HT1080 (cell line): Measurements from ENCODE around the gene SLC29A2. TPM values are rescaled to one million over a fixed set of nuclear protein-coding genes. Genes with fewer than 3 reads are reported as not detected.

Experiments
- DNase-seq: peaks from one replicate; pipeline ENCODE4 v3.0.0-alpha.2; 2015; ENCODE audit warnings: low read depth
- polyA plus RNA-seq, 2 experiments: library from polyadenylated mRNA; depleted of rRNA; stranded (reverse); fragments of >200 nt; gene quantifications; 2 replicates each; pipeline ENCODE4 v1.2.3, GENCODE V29; 2015
- total RNA-seq: library from RNA; depleted of rRNA; stranded (reverse); fragments of >200 nt; shearing (Covaris generic); gene quantifications from 2 replicates; pipeline ENCODE4 v1.2.3, GENCODE V29; 2014; rRNA removed

Gene SLC29A2, protein sequence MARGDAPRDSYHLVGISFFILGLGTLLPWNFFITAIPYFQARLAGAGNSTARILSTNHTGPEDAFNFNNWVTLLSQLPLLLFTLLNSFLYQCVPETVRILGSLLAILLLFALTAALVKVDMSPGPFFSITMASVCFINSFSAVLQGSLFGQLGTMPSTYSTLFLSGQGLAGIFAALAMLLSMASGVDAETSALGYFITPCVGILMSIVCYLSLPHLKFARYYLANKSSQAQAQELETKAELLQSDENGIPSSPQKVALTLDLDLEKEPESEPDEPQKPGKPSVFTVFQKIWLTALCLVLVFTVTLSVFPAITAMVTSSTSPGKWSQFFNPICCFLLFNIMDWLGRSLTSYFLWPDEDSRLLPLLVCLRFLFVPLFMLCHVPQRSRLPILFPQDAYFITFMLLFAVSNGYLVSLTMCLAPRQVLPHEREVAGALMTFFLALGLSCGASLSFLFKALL
- total RNA-seq = 0.37 and 0.68 TPM in 2 replicates
- 0.17 TPM in 1 of 2 replicates, not detected in the other for polyA plus RNA-seq (2015; cell fraction: cytosol; rRNA removed)
- 0.17 and 0.34 TPM in 2 replicates for polyA plus RNA-seq (2015; cell fraction: nucleus; rRNA removed)

DNA sequence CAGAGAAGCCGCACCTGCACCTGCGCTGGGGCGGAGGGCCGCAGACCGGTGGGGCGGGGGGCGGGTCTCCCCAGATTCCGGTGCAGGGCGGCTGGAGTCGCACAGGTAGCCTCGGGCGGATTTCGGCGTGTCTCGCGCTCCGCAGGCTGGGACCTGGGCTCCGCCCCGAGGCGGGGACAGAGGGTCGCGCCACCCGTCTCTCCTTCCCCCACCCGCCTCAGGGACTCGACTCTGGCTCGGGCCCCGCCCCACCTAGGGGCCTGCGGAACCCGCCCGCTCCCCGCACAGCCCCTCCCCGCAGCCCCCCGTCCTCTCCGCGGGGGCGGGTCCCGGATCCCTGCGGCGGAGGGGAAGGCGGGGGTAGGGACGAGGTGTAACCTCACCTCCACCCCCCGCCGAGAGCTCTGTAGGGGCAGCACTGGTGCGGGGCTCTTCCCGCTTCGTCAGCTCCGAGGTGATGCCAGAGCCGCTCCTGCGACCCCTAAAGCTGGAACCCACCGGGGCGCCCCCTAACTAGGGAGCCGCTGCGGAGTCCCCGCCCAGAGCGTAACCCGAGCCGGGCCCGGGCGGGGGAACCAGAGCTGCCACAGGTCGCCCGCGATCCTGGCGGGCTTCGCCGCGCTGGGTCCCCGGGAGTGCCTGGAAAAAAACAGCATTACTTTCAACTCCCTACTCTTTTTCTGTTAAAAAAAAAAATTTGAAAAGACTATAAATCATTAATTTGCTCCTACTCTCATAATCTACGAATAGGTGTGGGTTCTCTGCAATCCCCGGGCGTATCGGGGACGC is at the start of gene SLC29A2:
Gene SLC29A2 (minus strand): TSS at position 134 of the 789 bp plus-strand sequence. CDS start 169 bp downstream, outside the sequence.
- no peak for DNase-seq

DNA sequence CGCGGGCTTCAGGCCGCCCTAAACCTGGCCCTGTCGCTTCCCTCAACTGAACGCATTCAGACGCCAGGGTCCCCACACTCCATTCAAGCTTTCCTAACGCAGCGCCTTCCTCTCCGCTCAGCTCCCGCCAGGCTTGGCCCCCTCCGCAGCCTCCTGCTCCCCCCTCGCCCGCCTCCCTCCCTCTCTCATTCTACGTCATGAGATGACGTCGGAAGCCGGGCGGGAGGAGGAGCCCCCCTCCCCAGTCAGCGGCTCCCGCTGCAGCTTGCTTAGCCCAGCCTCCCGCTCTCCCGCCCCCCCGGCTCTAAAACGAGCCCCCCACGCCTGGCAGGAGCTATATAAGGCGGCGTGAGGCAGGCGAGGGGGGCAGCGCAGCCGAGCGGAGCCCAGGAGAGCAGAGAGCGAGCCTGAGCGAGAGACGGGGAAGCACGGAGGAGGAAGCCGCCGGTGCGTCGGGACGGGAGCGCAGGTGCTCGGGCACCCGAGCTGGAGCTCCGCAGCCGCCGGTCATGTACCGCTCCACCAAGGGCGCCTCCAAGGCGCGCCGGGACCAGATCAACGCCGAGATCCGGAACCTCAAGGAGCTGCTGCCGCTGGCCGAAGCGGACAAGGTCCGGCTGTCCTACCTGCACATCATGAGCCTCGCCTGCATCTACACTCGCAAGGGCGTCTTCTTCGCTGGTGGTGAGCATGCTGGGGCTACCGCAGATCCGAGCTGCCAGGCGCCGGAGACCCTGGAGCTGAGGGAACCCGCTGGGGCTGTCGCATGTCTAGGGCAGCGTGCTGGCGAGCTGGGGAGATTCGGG is 49.3 kb upstream of the SLC29A2 start, which contains the start of gene NPAS4:
Gene NPAS4 (plus strand): TSS at position 365 of the 806 bp plus-strand sequence. CDS start 145 bp downstream, at position 510.
- no peak for DNase-seq

DNA sequence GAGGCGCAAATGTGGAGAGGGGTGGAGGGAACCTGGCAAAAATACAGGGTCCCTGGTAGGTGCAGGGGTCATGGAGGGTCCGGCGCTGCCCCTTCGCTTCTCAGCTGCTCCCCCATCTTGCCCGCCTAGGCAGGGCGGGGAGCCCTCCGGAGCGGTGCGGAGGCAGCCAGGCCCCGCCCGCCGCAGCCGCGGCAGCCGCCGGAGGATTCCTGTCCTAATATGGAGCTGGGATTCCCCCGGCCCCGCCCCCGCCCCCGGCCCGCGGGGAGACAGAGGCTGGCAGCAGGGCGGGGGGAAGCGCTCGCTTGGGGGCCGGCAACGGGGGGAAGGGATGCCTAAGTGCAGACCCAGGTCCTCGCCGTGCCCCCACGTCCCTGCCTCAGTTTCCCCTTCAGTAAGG is 48.3 kb upstream of the SLC29A2 start:
- DNase-seq = no peak

DNA sequence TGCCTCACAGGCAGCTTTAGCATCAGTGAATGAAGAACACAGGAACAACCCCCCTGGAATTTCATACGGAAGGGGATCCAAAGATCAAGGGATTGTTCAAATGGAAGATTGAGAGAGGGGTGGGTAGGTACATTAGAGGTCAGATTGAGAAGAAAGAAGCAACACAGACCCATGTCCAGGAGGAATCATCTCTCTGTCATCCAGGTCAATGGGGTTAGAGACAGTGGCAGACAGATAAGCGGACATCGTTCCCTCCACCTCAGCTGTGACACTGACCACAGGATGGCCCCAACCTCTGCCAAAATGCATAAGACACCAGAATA is 47.4 kb upstream of the SLC29A2 start:
- no peak for DNase-seq

DNA sequence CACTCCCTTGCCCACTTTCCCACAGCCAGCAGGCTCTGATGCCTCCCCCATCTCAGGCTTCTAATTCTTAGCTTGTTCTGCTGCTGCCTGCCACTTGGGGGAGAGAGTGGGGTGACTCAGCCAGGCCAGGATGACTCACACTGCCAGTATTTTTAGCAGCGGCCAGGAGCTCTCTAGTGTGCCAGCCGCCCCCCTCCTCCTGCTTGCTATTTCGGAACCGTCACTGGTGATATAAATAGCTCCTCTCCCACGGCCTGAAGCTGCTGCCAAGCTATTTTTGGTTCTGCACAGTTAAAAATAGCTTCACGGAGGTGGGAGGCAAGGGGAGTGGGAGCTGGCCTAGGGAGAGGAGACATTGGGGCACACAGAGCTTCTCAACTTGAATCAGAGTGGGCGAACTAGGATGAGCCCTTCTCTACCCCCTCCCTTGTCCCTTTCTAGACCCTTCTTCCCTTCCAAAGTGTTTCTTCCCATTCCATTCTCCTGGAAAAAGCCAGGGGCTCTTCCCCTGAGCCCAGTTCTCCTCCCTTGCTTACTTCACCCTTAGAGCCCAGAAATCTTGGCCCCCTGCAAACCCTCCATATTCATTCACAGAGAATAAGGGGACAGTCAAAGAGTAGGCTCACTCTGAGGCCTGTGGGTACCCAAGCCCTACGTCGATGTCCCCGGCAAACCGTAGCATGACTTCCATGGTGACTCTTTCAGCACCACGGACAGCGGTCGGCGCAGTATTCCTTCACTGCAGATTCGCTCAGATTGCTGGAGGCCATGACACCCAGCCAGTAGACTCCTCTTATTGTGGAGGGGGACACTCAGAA is 46.8 kb upstream of the SLC29A2 start:
- peak; percentile 88 for DNase-seq

DNA sequence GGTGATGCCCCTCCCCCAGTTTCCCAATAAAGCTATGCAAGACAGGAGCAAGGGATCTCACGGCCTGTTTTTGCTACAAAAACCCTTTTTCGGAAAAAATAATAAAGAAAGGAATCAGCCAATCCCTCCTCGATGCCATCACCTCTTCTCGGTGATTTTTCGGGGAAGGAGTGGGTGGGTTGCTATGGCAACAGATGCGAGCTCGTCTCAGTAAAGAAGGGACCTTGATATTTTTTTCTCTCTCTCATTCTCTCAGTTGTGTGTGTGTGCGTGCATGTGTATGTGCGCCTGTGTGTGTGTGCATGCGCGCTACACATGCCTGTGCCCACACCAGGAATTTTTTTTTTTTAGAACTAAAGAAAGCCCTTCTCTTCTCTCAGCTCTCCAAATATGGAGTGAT is 45.4 kb upstream of the SLC29A2 start:
- DNase-seq = no peak

DNA sequence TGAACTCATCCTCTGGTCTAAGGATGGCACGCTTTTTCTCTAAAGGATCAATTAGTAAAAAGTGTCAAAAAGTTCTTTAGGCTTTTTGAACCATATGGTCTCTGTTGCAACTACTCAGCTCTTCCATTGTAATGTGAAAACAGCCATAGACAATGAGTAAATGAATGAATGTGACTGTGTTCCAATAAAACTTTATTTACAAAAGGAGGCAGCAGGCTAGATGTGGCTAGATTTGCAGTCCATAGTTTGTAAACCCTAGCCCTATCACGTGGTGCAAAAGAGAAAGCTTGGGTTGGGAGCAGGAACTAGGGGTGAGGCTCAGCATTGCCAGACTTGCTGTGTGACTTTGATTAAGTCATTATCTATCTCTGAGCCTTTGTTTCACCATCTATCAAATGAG is 43.9 kb upstream of the SLC29A2 start:
- no peak for DNase-seq

DNA sequence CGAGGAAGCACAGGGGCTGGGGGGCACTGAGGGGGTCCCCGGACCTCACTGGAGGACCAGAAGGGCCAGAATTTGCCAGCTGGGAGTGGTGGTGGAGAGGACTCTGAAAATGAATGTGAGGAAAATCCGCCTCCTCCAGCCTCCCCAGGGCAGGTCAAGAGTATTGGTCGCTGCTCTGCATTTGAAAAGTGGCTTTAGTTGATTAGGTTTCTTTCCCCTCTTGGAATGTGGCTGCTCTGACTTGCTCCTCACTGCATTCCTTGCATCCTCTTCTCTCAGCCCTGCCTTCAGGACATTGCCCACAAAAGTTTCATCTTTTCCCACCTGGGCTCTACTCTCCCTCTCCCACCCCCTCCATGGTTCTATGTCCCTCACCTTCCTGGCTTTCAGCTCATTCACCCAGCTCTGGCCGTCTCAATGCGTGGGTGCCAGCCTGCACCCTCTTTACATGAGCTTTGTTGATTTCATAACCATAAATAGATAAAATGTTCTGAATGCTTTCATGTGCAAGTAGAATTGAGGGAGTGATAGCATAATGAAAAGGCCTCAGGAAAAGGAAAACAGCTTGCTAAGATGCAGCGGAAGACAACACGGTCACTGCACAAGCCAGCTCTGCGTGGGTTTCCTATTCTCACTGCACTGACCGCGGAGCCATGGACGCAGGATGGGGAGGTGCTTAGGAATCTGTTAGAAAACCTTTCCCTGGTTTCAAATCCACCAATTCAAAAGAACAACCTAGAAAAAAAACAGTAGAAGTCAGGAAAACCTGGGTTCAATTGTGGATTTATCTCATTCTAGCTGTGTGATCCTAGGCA is 42.8 kb upstream of the SLC29A2 start:
- DNase-seq = no peak

DNA sequence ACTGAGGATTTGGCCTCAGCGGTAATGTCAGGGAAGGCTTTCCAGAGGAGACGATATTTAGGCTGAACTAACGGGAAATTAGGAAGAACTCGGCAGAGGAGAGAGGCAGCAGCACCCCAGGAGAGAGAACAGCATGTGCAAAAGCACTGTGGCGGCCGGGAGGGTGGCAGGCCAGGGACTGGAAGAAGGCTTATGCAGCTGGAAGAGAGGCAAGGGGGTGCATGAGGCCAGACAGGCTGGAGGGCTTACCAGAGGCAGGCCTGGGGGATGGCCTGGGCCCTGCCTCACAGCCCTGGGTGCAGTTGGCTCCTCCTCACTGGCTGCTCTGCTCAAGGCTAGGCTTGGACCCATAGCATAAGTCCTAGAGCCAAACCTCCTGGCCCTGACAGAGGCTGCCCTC is 41.6 kb upstream of the SLC29A2 start:
- DNase-seq = no peak

DNA sequence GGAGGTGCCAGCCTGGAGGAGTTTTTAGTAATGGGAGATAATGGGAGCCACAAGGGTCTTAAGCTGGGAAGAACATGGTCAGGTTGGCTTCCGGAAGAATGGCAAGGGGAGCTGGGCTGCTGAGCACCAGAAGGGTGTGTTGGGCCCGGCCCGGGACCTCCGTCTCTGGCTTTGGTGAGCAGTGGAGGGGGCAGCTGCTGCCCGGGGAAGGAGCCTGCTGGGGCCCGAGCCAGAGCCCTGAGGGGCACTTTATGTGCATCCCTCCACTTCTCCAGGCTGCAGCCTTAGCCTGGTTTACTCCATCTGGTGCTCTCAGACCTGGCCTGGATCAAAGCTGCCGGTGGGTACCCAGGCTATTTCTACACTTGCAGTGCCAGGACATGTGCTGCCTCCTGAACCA is 40.5 kb upstream of the SLC29A2 start:
- DNase-seq = no peak

DNA sequence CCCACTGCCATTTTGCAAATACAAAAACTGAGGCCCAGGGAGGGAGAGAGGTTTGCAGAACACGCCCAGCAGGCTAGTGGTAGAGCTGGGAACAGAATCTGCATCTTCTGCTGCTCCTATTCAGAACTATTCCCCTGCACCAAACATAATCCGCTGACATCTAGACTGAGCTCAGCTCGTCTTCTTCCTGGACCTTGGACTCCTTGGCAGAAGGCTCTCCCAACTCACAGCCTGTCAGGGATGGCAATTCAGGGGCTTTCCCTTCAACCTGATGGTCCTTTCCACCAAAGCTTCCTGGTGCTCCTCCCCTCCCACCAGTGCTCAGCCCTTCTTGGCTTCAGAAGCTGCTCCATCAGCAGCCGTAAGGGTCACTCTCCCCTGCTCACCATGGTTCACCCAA is 39.8 kb upstream of the SLC29A2 start:
- DNase-seq = no peak

DNA sequence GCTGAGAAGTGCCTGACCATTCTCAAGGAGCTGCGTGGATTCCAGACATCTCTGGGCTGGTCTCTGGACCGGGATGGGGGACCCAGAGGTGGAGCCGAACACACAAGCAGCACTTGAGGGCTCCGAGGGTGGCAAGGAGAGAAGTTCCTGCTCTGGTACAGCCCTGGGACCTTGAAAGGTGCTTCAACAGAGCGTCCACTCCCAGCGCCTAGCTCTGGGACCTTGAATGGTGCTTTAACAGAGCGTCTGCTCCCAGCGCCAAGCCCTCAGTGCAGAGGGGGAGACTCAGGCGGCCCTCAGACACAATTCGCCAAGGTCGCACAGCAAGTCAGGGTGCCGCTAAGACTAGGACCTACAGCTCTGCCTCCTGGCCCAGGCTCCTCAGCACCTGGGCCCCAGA is 38.6 kb upstream of the SLC29A2 start:
- no peak for DNase-seq

DNA sequence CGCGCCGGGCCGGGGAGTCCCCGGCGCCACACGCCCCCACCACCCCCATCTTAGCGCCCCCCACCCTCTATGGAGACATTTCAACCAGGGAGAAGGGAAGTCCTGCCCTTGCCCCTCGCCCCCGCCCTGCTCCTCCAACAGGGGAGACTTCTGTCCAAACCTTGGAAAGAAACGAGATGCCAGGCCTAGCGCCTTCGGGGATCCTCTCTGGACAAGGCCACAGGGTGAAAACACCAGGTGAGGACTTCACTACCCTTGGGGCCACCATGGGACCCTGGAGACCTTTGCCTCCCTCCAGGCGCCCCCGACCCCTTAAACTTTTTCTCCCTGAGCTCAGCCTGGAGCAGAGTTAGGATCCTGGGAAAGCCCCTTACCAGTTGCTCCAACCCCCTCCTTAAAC is 37.7 kb upstream of the SLC29A2 start:
- DNase-seq = no peak

DNA sequence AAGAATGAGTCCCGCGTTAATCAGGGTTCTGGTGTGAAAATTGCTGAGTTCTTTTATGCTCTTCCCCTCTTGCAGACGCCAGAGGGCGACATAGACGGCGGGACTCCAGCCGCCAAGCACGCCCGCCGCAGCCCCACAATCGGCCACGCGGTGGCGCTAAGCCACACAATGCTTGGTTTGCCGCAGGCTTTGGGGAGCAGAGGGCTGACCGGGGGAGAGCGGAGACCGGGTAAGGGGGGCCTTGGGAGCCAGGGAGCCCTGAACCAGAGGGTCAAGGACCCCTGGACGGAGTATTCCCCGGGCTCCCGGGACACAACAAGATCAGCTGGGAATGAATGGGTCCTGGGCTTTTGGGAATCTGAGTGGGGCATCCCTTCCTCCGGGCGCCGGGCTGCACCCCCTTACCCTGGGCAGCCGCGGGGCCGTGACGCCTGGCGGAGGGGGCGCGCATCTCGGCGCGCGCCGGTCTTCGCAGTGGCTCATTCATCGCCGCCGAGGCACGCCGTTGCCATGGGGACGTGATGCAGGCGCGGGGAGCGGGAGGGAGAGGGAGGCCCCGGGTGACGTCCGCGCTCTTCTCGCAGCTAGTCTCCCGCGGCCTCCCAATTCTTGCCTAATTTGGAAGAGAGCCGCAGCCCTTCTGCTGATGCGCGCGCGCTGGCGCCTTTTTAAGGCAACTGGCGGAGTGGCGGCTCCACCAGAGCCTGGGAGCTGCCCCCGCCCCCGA is 37.1 kb upstream of the SLC29A2 start:
- DNase-seq = peak; percentile 74

DNA sequence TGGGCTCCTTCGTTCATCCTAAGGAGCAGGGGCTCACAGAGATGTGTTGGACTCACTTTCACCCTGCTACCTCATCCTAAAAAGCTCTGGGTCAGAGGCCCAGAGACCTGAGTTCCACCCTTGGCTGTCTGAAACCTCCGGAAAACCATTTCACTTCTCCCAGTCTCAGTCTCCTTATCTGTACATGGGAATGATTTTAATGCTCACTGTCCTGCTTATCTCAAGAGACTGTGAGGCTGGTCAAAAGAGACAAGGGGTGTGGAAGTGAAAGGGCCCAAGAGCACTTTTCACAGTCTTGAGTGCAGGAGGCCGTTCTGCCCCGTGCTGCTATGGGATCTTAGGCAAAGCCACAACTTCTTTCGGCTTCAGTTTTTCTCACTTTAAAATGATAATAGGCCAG is 36.1 kb upstream of the SLC29A2 start:
- DNase-seq = no peak

DNA sequence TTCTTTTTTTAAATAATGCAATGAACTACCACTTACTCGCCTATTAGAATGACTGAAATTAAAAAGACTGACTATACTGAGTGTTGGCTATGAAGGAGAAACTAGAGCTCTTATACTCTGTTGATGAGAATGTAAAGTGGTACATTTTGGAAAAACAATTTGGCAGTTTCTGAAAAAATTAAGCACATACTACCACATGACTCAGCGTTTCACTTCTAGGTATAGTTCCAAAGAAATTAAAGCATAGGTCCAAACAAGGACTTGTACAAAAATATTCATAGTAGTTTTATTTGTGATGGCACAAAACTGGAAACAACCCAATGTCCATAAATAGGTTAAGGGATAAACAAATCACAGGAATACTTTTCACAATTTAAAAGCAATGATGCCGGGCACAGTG is 22.4 kb upstream of the SLC29A2 start:
- DNase-seq = no peak

DNA sequence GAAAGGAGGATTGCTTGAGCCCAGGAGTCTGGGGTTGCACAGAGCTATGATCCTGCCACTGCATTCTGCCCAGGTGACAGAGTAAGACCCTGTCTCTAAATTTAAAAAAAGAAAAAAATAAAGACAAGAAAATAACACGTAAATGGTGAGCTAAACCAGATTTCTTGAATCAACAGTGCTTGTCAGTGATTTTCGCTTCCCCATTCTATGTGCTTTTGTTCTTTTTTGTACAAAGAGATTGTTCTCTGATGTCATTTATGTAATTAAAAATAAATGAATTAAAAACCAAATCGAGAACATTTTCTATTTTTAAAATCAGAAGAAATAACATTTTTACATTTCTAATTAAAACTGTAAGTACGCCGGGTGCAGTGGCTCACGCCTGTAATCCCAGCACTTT is 19.8 kb upstream of the SLC29A2 start:
- DNase-seq = no peak

DNA sequence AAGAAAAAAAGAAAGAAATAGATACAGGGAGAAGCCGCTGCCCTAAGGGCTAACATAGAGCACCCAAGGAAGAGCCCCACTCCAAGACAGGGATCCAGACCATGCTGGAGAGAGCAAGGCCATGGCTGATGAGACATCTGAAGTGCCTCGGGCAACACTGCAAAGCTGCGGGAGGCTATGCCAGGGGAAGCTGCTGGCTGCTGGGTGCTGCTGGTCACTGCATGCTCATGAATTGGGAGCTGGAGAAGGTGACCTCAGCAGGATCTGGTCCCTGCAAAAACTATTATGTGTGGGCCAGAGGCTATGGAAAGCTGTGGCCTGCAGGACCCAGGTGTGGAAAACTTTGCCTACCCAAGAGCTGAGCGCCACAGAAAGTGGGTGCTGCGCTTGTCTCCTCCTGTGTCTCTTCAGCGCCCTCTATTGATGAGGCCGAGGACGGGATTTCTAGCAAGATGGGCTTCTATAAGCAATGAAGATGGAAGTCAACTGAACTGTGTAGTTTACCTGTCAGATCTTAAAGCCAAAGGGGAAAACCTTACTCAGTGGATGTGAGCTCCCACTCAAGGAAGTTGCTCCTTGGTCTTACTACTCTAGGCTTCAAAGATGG is 17.3 kb upstream of the SLC29A2 start:
- DNase-seq = peak; percentile 44
